Activated gamma-delta T cell (primary cell): ENCODE results near the gene MAPKBP1.

ENCODE experiments used
- DNase-seq: peaks from one replicate; lab custom pipeline; 2025; lab: John Stamatoyannopoulos, UW

The MAPKBP1 gene

DNA sequence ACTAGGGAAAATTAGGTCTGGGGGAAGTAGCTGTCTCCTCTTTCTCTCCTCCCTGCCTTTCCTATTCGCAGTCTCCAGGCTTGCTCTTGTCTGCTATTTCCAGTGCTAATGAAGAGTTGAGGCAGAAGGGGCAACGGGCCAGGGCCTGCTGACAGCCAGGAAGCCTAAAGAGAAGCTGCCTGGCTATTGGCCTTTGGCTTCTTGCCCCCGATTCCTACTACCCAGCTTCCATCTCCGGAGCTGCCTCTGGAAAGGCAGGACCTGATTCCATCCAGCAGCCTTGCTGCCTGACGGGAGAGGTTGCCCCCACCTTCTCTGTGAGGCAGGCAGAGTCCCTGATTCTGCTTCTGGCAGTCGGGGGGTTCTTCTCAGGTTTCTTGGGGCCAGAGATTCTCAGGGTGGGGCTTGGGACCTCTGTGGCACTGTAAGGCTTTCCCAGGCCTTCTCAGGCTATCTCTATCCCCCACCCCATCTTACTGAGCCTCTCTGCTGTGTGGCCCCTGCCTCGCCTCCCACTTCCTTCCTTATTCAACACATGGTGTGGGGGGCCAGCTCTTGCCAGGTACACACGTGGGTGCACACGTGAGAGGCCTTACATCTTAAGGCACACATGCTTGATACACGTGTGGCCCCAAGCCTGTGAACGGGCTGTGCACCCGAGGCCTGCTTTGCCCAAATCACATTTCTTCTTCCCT, 35.4 kb downstream of the MAPKBP1 start:
- no peak for DNase-seq

DNA sequence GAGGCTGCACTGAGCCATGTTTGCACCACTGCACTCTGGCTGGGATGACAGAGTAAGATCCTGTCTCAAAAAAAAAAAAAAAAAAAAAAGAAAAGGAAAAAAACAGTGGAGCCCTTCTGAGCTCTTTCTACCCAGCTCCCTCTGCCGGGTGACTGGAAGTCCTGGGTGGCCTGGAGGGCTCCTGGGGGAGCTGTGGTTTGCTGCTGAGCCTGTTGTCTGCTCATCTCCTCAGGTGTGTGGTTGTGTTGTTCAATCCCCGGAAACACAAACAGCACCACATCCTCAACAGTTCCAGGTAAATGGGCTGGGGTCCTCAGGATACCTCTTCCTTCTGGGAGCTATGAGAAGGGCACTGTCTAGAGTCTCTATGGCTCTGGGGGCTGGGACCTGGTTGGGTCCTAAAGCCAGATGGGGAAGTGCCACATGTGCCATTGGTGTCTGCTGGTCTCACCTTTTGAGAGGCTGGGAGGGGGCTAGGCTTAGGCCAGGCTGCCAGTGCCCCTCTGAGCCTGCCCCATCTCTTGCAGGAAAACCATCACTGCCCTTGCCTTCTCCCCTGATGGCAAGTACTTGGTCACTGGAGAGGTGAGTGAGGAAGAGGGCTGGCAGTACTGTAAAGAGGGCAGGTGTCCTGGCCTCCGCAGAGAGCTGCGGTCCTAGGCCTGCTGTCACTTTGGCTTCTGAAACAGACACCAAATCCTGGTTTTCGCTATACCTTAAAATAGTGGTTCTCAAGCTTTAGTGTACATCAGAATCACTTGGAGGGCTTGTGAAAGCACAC, 36.6 kb downstream of the MAPKBP1 start:
- DNase-seq = no peak

DNA sequence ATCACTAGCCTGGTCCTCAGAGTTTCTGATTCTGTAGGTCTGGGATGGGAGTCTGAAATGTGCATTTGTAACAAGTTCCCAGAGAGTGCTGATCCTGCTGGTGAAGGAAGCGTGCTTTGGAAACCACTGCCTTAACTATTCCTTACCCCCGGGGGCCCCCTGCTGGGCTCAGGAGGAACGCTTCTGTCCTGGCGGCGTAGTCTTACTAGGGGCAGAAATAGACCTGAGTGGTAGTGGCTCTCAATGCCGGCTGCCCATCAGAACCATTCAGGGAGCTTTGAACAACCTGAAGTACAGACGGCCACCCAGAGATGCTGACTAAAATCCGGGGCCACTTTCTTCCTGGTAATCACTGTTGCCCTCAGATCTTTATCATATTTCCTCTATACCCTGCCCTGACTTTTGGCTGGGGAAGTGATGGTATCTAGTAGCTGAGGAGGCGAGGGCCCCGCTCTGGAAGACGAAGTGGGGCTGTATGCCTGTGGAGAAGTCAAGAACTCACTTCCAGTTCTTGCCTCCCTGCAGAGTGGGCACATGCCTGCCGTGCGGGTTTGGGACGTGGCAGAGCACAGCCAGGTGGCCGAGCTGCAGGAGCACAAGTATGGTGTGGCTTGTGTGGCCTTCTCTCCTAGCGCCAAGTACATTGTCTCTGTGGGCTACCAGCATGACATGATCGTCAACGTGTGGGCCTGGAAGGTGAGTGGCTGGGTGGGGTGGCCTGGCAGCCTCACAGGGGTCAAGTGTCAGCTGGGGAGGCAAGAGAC, 37.3 kb downstream of the MAPKBP1 start:
- DNase-seq = peak; percentile 19

DNA sequence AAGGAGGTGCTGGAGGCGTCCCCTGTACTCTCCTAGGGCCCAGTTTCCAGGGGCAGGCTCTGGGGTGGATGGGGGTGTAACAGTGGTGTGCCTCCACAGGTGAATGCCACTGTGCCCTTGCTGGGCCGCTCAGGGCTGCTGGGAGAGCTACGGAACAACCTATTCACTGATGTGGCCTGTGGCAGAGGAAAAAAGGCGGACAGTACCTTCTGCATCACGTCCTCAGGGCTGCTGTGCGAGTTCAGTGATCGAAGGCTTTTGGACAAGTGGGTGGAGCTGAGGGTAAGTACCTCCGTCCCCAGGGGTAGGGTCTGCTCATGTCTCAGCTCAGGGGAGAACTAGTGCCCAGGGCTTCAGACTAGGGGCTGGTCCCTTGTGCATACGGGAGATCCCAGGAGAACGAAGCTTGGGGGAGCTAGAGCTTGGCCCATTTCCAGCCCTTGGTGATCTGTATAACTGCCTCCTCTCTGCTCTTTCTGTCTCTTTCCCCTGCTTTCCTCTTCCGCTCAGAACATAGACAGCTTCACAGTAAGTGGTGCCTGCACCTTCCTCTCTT, 38.6 kb downstream of the MAPKBP1 start:
- DNase-seq = no peak

DNA sequence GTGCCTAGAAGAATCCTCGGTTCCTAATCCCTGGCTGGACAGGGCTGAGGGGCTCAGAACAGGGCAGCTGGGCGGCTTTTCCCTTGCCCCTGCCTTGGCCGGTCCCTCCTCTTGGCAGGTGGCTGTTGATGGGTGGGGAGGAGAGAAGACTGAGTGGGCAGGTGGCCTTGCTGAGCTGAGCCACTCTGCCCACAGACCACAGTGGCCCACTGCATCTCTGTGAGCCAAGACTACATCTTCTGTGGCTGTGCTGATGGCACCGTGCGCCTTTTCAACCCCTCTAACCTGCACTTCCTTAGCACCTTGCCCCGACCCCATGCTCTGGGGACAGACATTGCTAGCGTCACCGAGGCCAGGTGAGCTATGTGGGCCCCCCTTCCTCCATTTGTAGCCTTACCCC, 39.1 kb downstream of the MAPKBP1 start:
- DNase-seq = no peak

DNA sequence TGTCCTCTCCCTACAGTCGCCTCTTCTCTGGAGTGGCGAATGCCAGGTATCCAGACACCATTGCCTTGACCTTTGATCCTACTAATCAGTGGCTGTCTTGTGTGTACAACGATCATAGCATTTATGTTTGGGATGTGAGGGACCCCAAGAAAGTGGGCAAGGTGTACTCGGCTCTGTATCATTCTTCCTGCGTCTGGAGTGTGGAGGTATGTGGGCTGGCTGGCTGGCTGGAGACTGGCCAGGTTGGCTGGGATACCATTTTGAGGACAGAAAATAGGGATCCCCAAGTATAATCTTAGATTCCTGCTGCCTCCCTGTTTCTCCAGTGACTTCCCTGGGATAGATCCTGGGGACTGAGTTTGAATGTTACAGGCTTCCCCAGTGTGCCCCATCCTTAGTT, 40.2 kb downstream of the MAPKBP1 start:
- no peak for DNase-seq

DNA sequence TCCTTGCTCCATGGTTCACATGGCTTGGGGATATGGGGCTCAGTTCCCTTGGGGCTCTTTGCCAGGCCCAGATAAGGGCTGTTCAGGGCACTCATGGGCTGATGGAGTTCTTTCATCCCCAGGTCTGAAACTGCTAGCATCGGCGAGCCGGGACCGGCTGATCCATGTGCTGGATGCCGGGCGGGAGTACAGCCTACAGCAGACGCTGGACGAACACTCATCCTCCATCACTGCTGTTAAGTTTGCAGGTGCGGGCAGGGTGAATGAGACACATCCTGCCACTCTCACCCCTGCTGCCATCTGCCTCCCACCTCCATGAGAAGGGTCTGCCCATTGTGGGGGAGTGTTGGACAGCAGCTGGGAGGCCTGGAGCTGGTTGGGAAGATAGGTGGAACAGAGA, 42.5 kb downstream of the MAPKBP1 start:
- no peak for DNase-seq

DNA sequence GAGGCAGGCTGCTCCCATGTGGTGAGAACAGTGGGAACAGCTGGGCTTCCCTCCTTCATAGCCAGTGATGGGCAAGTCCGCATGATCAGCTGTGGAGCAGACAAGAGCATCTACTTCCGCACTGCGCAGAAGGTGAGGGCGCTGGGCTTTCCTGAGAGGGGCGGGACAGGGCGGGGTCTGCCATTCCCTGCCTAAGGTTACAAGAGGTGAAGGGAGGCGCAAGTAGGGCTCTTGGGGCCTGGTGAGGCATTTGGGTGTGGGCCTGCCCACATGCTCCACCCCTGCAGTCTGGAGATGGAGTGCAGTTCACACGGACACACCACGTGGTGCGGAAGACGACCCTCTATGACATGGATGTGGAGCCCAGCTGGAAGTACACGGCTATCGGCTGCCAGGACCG, 43.0 kb downstream of the MAPKBP1 start:
- no peak for DNase-seq

DNA sequence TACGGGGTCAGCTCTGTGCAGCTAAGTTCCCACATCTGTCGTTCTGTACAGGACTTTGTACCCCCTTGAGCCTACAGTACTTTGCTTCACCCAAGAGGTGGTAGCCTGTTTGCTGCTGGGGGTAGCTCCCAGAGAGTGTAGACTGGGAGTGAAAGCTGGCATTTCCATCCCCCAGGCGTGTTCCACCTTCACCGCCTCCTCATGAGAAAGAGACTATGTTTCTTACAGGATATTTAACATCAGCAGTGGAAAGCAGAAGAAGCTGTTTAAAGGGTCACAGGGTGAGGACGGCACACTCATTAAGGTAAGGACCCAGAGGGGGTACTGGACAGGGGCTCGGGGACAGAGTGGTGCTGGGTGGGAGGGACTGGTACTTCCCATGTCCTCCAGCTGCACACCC, 43.5 kb downstream of the MAPKBP1 start:
- no peak for DNase-seq

DNA sequence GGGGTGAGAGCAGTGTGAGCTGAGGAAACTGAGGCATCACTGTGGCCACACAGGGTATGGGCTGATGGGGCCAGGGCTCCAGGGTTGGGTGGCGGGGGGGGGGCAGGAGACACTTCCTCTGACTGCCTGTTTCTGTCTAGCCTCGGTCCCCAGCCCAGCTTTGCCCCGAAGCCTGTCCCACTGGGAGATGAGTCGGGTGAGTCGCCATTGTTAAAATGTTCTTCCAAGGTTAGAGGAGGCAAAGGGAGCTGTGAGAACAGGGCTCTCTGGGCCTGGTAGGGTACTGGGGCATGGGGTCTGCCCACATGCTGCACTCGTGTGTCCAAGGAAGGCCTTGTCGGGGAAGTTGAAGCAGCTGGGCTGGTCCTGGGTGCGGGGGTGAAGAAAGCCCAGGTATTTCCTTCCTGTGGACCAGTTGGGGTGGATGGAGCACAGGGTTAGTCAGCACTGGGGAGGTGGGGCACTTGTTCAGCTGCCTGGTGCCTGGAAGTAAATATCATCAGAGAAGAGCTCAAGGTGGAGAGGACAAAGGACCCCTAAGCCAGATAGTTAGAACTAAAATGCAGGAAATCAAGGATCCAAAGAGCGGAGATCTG, 45.3 kb downstream of the MAPKBP1 start:
- DNase-seq = no peak

DNA sequence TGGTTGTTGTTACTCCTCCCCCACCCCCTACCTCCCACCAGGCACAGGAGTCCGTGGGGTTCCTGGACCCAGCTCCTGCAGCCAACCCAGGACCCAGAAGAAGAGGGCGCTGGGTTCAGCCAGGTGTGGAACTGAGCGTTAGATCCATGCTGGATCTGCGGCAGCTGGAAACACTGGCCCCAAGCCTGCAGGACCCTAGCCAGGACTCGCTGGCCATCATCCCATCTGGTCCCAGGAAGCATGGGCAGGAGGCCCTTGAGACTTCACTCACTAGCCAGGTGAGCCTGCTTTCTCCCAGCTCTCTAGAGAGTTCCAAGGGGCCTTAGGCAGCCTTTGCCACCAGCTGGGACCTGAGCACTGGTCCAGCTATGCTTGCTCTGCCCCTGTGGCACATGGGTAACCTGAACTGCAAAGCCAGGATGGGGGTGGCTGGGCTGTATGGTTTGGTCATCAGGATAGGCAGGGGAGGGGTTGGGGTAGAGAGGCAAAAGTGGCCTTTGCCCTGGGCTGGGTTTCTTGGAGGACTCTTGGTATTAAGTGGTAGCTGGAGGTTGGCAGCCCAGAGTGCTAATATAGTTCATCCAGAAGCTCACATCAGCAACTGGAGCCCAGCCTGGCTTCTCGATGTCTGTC, 46.6 kb downstream of the MAPKBP1 start:
- no peak for DNase-seq

DNA sequence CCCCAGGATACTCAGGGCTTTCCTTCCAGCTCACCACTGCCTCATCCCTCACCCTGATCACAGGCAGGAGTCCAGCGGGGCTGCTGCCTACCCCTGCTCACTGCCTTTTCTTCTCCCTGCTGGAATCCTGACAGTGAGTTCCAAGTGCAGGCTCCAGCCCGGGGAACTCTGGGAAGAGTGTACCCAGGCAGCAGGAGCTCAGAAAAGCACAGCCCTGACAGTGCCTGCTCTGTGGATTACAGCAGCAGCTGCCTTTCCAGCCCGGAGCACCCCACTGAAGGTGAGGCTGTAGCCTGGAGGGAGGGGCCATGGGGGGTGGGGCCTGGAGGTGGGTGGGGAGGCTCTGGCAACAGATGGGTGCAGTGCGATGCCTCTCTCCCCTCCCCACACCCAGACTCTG, 47.5 kb downstream of the MAPKBP1 start:
- no peak for DNase-seq

DNA sequence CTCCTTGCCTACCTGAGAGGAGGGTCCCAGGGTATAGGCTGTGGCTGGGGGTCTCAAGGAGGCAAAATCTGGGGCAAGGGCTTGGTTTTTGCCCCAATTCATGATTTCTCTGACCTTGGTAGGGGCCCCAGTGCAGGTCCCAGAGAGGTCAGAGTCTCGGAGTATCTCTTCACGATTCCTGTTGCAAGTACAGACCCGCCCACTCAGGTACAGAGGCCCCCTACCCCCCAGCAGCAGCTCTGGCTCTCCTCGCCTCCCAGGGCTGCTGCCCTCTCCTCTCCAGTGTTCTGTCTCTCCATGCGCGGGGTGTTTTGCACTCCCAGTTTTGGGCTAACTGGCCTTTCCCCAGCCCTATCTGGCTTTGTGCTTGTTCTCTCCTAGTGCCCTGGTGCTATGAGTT, 48.2 kb downstream of the MAPKBP1 start:
- DNase-seq = no peak

DNA sequence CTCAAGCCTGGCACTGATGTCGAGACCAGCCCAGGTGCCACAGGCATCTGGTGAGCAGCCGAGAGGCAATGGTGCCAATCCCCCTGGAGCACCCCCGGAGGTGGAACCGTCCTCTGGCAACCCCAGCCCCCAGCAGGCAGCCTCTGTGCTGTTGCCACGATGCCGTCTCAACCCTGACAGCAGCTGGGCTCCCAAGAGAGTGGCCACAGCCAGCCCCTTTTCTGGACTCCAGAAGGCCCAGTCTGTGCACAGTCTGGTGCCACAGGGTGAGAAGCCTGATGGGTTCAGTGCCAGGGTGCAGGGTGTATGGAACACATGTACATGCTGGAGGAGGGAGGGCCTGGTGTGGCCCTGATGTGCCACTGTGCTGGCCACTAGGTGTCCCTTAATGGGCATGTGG, 48.7 kb downstream of the MAPKBP1 start:
- DNase-seq = no peak

DNA sequence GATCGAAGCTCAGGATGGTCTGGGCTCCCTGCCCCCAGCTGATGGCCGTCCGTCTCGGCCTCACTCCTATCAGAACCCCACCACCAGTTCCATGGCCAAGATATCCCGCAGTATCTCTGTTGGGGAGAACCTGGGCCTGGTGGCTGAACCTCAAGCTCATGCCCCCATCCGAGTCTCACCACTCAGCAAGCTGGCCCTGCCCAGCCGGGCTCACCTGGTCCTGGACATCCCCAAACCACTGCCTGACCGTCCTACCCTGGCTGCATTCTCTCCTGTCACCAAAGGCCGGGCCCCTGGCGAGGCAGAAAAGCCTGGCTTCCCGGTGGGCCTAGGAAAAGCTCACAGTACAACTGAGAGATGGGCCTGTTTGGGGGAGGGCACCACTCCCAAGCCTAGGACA, 49.2 kb downstream of the MAPKBP1 start:
- no peak for DNase-seq

DNA sequence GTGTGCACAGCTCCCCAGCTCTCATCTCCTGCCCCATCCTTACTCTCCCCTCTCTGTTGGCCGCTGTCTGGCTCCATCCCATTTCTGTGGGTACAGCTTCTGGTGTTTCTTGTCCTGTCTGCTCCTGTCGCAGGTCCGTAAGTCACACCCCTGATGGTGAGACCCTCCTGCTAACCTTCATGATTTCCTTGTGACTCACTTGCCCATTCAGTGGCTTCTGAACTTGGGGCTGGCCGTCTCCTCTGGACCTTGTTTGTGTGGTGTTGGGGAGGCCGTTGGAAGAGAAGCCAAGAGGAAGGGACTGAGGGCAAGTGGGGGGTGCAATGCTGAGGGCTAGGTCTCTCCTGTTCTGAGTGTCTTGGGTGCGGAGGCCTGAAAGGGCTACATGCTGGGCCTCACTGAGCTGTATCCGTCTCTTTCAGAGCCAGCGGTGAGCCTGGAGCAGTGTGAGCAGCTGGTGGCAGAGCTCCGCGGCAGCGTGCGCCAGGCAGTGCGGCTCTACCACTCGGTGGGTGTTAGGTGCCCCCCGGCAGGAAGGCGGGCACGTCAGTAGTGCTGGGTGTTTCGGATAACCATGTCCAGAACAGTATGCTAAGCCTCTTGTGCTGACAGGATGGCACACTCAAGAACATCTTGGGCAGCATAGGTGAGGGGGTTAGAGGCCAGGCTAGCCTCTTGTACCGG, 49.9 kb downstream of the MAPKBP1 start:
- DNase-seq = no peak

DNA sequence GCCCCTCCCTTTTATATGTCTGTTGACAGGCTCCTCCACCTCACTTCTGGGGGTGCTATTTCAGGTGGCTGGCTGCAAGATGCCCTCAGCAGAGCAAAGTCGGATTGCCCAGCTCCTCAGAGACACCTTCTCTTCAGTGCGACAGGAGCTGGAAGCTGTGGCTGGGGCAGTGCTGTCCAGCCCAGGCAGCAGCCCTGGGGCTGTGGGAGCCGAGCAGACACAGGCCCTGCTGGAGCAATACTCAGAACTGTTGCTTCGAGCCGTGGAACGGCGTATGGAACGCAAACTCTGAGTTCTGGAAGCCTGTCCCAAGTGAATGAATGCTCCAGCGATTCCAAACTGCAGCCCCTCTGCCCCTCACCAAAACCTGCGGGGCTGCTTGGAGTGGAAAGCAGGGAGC, 50.9 kb downstream of the MAPKBP1 start:
- no peak for DNase-seq

DNA sequence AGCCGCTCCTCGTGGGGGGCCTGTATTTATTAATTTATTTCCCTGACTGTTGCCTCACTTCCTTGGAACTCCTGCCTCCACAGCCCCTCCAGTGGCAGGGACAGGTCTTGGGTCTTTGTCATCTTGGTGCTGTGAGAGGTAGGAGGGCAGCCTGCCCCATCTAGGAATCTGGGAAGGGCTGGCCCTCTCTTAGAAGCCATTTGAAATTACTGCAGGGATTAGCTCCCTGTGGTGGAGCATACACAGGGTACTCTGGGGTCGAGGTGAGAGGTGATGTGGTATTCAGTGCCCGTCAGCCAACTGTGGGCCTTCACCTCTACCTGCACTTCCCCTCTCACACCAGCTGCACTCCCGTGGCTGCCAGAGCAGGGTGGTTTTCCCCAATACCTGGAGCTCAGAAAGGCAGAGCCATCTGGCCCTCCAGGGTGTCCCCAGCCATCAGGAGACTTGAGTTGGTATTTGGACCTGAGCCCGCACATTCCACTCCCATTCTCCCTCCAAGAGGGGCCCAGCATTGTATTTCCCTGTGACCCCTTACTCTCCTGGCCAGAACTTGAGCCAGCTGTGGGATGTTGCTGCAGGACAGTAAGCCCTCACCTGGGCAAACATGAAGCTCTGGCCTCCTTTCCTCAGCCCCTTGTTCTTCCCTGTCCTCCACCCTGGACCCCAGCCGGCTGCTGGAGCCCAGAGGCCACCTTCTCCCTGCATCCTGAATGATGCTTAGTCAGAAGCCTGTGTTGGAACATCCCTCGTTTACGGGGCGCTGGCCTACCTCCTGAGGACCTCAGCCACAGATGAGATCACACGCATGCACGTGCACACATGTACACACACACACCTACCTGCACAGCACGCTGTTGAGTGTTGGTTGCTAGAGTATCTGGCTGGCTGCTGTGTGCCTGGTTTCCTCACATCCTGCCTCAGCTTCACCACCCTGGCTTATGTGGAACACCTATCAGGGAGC, 51.6 kb downstream of the MAPKBP1 start:
- DNase-seq = no peak

DNA sequence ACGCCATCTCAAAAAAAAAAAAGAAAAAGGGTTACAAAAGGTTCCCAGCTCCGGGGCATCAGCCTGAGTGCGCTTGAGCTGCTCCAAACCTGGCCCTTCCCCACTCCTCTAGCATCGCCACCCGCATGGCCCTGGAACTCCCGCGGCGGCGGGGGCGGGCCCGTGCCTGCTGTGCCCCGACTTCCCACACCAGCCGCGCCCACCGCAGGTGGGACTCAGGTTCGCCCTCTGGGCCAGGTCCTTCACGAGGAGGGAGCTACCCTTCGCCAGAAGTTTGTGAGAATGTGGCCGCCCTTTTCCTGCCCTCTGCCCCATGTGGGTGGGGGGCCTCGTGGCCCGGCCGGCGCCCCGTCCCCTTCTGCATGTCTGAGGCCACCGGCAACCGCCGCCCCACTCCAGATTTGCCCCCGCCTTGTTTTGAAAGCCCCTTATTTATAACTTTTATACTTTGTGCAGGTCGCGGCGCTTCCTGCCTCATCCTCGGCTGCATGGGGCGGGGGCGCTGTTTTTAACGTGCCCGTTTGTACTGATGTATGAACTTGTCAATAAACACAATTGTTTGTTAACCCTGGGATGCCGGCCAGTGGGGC, 53.1 kb downstream of the MAPKBP1 start:
- DNase-seq = peak; percentile 34
